Activated CD8-positive, alpha-beta memory T cell treated with anti-CD3 and anti-CD28 coated beads for 1 hour (primary cell): Measurements from ENCODE around the gene GRID2.

Experiments
- DNase-seq, 2 donors: peaks; one replicate each; pipeline ENCODE4 v3.0.0-alpha.2; 2020; ENCODE audit warnings: low read depth in 1 of 2; ENCODE audit errors: extremely low read depth in 1 of 2

GRID2 gene

DNA sequence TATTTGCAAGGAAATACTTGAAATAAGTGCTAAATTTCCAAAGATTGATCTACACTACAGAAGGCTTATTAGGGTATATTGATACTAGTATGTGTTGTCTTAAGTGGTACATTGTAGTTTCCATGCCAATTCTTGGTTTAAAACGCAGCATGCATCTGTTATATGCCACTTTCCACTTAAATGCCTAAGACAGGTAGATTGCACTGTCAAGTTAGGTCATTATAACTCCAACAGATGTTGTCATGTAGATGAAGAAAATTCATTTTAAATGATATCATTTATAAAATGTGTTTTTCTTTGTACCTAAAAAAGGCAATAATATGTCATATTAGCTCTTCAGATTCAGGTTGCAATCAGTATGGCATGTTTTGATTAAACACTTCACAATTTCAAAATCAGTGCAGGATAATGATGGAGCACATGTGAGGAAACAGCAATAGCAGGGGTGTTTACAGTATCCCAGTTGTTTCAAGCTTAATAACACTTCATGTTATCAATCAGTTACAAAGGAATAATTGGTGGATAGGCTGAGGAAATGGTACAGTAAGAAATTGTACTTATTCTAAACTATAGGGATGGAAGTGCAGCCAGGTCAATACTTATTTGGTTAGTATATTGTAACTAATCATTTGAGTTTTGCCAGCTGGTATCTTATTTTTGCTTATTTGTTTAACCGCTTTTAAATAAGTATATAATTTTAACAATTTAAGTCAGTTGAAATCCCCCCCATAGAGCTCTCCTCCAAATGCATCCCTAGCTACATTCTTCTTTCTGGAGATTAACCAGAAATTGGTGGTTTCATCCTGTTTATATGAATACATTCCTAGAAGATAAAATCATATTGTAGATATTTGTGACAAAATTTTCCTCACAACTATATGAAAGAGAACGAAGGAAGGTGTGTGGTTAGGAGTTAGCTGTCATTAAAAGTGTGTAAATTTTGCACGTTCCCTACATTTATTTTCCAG lies 1070.4 kb downstream of the GRID2 start:
- no peak for DNase-seq

DNA sequence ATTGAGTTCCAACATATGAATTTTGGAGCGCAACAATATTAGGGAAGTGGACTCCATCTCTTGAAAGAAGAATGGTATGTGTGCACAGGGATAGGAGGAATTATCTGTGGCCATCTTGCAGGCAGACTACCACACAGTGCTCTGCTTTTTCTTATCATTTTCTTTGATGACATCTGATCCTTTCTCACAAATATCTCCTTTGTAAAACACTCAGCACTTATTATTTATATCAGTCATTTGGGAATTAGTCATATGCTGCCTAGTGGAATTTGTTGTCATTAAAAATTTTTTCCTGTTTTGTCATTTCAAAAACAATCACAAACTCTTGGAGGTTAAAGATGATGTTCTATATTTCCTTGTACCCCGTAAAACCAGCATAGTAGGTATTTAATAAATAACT lies 1080.5 kb downstream of the GRID2 start:
- no peak for DNase-seq

DNA sequence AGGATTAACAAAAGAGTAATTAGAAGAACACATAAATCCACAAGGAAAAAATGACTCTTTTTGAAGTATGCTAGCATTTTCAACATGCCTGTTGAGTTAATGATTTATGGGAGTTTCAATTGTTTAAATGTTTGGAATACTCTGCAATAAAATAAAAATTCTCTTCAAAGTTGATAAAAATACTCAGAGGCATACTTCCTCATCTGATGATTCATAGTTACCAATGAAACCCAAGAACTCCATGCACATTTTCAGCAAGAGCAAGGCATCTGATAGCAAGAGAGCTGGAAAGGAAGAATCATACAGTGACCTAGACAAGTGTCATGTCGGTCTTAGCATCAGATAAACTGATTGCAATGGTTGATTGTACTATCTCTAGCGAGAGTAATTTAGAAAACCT lies 1081.1 kb downstream of the GRID2 start:
- no peak for DNase-seq

DNA sequence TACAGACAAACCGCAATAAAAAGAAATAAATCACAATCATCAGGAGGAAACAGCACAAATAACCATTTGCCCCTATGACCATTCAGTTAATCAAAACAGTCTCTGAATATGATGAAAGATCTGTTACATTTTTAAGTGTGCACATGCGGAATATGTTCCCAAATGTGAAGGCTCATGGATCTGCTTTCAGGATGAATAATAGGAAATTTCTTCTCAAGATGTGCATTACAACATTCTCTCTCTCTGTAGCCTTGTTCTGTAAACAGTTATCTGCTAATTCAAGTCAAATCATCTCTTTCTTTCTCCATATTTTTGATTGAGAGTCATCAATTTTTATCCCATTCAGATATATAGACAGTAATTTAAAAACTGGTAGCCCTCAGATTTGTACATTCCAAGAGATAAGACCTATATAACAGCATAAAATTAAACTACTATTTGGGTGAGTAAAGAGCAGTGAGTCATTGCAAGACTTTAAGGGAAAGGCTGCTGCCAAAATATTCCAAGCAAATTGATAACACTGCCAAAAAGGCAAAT lies 1090.8 kb downstream of the GRID2 start:
- DNase-seq, result no peak

DNA sequence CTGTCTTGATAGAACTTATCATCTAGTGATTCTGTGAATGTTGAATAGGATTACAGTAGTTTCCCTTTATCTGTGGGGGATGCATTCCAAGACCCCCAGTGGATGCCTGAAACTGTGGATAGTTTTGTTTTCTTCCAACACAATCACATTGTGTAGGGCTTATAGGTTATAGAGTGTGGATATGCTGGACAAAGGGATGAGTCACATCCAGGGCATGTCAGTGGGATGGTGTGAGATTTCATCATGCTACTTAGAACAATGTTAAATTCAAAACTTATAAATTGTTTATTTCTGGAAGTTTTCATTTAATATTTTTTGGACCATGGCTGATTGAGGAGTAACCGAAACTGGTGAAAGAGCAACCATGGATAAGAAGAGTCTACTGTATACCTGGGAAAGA lies 1092.5 kb downstream of the GRID2 start:
- no peak for DNase-seq

DNA sequence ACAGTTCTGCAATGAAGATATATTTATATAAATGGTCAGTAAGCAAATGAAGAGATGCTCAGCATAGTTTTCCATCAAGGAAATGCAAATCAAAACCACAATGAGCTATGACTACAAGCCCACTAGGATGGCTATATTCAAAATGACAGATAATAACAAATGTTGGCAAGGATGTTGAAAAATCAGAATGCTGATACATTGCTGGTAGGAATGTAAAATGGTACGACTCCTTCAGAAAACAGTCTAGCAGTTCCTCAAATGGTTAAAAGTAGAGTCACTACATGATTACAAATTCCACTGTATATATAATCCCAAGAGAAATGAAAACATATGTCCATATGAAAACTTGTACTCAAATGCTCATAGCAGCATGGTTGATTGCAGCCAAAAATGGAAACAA lies 1099.8 kb downstream of the GRID2 start:
- no peak for DNase-seq

DNA sequence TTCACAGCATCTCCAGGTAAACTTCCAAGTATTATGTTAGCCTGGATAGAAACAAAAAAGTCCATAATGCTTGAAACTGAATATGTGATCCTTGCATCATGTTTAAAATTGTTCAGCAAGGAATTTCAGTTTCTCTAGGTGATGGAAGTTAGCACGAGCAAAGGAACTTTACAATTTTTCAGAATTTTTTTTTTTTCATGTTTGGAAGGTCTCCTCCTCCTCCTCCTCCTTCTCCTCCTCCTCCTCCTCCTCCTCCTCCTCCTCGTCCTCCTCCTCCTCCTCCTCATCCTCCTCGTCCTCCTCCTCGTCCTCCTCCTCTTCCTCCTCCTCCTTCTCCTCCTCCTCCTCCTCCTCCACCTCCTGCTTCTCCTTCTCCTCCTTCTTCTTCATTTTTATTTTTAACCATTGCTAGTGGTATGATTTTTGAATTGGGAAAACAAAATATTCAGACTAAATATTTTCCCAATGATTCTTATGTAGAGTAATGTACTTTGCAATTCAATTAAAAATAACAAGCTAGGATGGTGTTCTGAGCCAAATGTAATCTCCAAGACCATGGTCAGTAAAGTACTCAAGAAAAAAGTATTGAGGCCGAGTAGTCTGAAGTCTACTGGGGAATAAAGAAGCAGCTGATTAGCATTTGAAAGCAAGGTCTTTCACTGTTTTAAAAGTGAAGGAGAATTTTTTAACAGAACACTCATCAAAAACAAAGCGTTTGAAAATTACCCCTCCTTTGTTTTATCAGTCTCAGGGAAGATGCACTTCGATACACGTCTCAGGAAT lies 1103.9 kb downstream of the GRID2 start:
- no peak for DNase-seq

DNA sequence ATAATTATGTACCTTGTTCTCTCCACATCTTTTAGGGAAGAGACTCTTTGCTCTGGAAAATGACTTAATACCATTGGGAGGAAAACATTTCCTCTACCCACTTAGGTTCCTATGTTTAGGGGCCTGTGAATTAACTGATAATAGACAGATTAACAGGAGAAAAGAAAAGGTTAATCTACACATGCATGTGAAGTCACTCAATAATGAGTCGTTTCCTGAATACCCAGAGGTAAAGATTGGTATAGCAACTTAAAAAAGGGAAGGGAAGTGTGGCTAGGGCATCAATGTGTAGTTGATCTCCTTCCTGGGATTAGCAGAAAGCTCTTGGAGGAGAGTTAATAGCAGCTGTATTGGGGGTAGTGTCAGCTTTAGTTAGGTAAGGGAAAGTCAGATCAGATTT lies 1105.3 kb downstream of the GRID2 start:
- DNase-seq, result no peak

DNA sequence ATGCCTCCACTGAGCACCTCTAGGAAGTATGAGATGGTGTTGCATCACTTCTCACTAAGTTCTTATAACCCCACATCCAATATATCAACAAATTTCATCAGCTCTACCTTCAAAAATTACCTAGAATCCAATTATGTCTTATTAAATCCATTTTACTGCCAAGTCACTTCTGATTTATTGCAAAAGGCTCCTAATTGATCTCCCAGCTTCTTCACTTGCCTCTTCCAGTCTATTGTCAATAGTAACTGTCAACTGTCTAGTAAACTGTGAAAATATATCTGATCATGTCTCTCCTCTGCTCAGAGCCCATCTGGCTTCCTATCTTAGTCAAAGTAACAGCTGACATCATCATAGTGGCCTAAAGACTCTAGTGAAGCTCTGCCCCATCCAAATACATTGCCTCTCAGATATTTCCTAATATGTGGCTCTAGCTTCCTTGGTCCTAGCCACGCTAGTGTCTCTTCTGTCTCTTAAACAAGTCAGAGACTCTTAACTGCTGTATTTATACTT lies 1110.3 kb downstream of the GRID2 start:
- DNase-seq, result no peak

DNA sequence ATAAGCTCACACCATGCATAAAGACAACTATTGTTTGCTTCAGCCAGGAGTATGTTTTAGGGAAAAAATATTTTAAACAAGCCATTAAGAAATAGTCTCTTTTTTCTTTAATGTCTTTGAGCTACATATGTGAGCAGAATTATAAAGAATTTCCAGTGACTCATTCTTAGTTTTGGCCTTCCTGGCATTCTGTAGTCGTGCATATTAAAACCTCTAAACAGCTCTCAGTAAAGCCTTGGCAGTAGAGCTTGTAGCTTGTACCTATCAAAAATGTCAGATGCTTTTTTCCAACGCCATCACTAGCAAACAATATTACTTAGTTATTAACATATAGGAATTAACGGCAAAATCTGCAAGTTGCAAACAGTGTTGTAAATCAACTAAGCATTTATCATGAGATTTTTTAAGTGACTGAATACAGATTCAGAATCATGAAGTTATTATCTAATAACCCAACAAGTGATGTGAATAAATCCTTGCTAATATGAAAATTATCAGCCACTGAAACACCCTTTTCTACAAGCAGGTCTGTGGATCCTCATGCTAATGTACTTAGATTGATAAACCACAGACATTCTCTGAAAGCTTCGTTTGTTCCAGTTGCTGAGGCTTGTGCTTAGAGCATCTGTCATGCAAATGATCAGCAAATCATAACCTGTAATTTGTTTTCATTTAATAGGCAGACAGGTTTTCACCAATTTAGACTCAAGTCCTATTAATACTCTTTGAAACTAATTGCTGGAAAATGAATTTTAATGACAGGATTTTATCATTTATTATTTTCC lies 1112.8 kb downstream of the GRID2 start:
- no peak for DNase-seq

DNA sequence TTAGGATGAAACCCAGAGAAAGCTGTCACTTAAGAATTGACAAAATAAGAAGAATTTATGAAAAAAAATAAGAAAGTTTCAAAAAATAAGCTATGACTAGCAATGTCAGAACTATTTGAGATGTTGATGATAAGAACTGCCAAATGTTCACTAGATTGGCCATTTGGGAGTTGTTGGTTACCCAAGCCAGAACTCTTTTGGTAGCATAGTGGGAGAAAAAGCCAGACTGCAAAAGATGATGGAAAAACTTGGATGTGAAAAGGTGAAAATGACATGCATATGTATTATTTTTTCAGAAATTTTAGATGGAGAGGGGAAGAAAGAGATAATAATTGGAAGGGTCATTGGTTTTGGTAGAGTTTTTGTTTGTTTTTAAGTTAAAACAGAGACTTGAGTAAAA lies 1127.6 kb downstream of the GRID2 start:
- no peak for DNase-seq

DNA sequence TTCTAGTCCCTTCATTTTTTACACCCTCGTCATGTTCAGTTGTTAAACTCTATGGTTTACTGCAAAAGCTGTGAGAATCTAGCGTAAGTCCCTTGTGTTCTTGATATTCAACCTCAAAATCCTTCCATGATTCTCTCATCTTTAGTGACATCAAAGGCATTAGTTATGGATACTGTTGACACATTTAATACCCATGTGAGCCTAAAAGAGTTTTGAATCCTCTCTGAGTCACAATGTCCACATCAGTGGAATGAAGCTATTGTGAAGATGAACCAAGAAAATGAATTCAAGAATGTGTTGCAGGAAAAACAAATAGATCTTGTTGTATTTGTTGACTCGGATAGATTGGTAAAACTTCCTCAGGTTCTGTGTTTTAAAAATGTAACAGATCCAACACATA lies 1130.1 kb downstream of the GRID2 start:
- DNase-seq, result no peak

DNA sequence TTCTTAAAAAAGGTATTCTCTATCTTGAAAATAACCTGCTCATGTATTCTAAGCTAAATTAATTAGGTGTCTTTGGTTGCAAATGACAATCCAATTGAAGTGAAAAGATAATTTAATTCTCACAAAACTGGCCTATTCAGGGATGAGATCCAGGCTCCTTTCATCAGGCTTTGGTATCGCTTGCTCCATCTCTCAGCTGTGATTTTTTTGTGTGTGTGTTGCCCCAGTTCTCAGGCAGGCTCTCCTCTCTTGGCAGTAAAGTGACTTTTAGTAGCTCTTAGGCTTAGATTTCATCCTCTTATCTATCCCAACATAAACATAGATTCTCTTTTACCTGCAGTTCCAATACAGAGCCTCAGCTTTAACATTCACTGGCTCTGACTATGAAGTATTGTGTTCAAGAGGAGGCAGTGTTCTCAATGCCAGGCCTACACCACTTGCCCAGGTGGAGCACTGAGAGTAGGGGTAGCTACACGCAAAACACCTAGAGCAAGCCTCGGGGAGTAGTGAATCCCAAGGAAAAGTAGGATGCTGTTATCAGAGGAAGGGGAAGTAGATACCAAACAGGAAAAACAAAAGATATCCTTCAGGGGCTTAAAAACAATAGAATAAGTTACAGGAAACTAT lies 1132.3 kb downstream of the GRID2 start:
- no peak for DNase-seq

DNA sequence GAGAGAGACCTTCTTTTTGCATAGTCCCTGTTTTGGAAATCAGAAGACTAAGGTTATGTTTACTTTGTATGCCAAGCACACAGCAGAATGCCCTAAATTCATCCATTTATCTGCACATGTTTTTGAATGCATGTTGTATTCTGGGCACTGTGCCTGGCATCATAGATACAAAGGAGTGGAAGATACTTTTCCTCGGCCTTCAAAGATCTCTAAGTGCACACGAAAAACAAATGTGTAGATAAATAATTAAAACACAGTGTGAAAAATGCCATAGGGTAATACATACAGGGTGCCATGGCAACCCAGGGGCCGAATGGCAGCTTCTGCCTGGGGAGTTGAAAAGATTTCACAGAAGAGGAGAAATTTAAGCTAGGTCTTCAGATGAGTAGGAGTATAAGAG lies 1134.2 kb downstream of the GRID2 start:
- DNase-seq, result no peak

DNA sequence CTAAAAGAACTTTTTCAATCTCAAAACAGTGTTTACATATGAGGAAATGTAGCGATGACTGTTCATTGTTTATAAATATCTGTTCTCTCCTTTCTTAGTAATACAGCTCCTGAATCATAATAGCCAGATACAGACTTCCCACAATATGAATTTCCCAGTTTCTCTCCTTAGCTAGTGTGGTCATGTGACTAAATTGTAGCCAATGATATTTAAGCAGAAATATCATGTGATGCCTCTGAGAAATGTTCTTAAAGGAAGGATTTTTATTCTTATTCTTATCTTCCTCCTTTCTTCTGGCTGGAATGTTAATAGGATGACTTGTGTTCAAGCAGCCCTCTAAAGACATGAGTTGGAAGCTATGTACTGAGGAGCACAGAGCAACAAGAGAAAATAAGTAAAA lies 1141.1 kb downstream of the GRID2 start:
- DNase-seq, result no peak

DNA sequence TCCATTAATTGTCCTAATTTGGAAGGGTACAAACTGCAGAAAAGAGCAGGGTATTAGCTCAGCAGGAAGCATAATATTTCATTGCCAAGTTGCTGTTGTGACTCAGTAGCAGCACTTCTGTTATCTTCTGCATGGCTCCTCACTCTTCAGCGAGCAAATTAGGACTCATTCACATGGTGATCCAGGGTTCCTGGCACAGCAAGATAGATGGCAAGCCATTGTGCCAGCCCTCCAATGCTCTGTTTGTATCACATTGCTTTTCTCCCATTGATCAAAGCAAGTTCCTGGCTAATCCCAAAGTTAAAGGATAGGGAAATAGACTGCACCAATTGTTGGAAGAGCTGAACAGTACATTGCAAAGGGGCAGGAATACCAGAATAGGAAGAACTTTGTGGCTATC lies 1142.3 kb downstream of the GRID2 start:
- DNase-seq, result no peak

DNA sequence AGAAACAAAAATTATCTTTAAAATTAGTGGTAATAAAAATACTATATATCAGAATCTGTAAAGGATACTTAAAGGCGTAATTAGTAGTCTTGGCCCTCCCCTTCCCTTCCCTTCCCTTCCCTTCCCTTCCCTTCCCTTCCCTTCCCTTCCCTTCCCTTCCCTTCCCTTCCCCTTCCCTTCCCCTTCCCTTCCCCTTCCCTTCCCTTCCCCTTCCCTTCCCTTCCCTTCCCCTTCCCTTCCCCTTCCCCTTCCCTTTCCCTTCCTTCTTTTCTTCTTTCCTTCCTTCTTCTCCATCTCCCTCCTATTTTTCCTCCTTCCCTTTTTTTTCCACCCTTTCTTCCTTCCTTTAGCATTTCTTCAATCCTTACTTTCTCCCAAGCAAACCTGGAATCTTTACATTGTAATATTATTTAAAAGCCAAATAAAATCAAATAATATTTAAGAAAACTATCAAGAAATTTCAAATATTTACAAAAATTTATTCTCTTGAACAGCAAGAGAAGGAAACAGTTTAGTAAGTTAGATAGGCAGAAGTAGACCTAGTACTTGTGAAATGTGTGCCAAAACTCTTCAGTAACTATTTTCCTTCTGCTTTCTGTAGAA lies 1145.0 kb downstream of the GRID2 start:
- DNase-seq, result no peak

DNA sequence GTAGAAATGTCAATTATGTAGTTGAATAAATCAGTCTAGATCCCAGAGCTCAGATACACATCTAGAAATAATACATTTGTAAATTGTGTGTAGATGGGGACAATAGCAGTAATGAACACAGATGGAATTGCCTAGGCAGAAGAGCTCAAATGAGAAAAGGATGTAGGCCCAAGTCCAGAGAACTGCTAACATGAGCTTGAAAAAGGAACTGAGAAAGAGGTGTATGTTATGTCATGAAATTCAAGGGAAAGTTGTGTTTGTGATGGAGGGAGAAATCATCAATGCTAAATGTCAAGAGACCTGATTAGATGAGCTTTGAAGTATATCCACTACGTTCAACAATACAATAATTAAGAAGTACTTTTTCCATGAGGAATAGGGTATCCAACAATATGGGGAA lies 1148.2 kb downstream of the GRID2 start:
- DNase-seq, result no peak

DNA sequence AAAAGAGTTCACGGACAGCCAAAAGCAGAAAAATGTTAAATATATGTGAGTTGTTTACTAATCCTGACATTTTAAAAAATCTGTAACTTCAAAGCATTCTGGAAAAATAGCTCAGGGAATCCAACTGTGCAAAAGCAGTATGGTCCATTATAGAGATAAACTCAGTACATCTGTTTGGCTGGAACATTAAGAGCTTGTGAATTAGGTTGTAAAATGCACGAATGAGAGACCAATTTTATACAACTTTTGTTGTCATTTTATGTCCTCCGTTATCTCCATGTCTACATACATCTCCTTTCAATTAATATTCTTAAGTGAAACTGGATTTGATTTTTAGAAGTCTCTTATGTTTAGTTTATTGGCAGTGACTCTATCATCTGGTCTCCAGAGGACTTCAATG lies 1157.8 kb downstream of the GRID2 start:
- DNase-seq, result no peak

DNA sequence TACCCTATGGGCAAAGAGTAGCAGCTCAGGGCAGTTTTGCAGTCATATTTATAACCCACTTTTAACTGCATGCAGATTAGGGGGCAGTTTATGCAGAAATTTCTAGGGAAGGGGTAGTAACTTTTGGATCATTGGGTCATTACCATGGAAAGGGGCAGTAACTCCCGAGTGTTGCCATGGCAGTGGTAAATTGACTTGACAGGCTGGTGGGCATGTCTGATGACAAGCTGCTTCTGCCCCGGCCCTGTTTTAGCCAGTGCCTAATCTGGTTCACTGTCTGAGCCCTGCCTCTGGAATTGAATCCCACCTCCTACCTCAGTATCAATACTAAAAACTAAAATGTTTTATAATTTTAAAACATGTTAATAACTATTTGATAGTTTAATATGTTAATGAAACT lies 1162.7 kb downstream of the GRID2 start:
- DNase-seq, result no peak
